GM19099 (cell line): ENCODE results near the gene STXBP4.

Source experiments
- POLR2A ChIP-seq: IDR thresholded peaks from 3 replicates; pipeline ENCODE4 v1.6.1; 2011; ENCODE audit warnings: low read depth; ENCODE audit not compliant: insufficient read length; ENCODE audit errors: extremely low read depth

The STXBP4 gene

GRCh38 chr17:55162556-55162946, 194.0 kb downstream of the STXBP4 start:
- TF ChIP-seq POLR2A = no peak

- TF ChIP-seq POLR2A = no peak
Measured at GRCh38 chr17:55163408-55163807, 194.8 kb downstream of the STXBP4 start.

DNA sequence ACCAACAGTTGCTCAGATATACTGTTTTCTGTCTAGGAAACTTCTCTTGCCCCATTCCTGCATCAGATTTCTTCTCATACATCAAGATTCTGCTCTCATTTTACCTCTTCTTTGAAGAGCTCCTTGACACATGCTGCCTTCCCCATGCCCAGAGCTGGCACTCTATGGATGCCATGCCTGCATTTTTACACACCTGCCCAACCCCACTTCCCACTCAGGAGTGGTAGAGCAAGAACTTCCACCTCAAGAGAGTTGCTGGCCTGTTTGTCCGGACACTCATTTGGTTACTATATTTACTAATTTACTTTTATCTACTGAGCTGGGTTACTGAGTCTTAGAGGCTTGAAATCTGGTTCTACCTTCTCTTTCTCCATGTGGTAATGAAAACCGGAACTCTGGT, 197.9 kb downstream of the STXBP4 start:
- no peak for TF ChIP-seq POLR2A

DNA sequence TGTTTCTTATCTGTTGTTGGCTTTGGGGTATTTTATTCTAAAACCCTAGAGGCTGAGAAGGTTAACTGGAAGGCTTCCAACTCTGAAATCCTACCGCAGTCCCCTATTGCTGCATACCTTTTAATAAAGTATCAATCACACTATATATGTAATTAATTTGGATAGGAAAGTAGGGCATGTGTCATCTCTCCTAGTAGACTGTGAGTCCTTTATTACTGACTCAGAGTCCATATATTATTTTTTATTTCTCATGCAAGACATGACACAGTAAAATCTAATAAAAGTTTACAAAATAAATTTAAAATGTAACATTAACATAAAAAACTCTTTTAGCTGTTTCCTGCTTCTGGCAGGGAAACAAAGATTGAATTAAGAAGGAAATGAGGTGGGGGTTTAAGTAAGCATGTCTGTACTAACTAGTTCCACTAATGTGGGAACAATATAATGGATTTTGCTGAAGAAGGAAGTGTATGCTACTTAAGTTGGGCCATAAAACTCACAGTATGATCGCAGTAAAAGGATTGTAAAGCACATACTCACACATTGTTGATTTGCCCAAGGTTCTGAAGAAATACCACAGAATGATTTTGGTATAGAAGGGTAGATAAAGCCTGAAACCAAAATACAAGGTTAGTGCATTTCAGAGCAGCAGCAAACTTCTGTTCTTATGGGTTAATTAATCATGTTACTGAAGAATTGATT, 198.6 kb downstream of the STXBP4 start:
- no peak for TF ChIP-seq POLR2A

DNA sequence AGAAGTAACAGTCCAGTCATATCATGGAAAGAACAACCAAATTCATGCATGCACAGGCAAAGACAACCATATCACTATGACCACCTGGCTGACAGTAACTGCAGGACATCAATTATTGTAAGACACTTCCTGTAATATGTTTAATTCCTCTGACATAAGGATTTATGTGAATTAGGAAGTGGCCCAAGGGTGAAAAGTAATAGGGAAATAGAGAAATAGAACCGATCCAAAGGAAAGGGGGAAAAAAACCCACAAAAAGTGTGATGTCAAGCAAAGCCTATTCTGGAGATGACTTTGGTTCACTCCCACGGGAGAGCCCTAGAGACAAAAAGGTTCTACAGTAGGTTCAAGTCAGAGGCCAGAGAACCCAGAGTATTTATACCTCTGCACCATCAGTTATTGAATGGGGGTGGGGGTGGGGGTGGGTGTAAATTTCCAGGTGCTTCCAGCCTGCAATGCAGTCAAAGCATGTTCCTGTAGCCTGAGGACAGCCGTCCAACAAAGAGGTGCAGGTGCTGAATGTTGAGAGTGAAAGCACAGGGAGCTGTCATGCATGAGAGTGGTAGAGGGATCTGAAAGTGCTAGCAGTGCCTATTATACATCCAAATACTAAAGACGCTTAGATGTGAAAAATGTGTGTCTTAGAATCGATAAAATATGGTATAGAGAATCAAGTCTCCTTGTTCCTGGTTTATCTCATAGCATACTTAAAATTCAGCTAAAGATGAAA, 200.6 kb downstream of the STXBP4 start:
- TF ChIP-seq POLR2A = no peak

GRCh38 chr17:55171634-55172328, 203.2 kb downstream of the STXBP4 start:
- TF ChIP-seq POLR2A = no peak

GRCh38 chr17:55172612-55173011, 204.0 kb downstream of the STXBP4 start:
- no peak for TF ChIP-seq POLR2A

DNA sequence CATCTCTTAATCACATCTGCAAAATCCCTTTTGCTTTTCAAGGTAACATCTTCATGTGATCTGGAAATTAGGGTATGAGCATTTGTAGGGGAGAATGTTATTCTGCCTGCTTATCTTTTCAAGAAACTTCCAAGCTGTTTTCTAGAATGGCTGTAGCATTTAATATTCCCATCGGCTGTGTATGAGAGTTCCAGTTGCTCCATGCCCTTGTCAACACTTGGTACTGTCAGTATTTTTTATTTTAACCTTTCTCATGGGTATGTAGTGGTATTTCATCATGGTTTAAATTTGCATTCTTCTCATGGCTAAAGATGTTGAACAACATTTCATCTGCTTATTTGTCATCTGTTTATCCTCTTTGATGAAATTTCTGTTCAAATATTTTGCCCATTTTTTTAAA, 205.6 kb downstream of the STXBP4 start:
- no peak for TF ChIP-seq POLR2A

DNA sequence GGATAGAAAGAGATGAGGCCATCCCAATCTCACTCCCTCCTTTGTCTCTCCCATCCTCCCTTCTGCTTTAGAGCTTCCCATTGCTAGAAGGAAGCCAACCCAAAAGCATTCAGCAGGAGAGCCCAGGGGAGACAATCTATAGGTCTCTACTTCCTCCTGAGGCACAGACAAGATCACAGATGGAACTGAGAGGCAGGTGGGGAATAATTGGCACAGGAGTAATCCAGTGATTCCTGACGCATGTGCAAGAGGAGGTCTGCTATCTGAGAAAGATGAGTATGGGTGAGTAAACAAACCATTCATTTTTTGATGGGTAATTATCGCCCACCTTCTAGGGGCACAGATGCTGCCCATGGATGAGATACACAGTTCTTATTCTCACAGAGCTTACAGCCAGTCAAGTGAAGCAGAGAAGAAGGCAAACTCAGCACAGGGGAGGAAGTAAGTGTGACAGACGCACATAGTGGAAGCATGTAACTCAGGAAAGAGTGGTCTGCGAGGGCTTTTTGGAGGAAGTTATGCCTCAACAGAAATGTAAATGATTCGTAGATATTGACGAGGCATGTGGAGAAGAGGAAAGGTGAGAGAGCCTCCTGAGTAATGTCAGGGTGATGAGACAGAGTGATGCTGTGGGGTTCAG, 207.3 kb downstream of the STXBP4 start:
- no peak for TF ChIP-seq POLR2A

DNA sequence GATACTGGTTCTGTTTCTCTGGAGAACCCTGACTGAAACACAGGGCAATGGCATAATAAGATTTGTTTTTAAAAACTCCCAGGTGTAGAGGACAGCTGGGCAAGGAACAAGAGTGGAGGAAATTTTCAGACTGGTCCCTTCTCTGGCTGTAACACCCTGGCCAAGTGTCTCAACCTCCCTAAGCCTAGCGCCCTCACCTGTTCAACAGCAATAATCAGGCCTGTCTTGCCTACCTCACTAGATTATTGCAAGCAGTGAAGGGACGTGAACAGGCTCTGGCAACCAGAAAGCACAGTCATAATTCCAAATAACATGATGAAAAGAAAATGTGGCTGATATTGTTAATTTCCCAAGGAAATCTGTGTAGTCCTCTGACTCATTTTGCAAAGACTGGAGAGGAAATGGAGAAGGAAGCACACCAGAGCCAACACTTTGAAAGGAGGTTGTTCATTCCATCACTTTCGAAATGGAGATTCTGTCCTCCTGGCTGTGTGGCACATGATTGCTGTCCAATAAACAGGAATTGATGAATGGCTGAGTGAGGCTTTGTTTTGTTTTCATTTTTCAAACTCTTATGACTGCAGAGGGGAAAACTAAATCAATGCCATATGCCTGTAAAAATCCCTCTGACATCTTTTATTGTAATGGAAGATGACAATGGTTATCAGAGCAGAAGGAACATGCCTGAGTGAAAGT, 208.7 kb downstream of the STXBP4 start:
- no peak for TF ChIP-seq POLR2A

GRCh38 chr17:55177855-55178217, 209.3 kb downstream of the STXBP4 start:
- TF ChIP-seq POLR2A = no peak

DNA sequence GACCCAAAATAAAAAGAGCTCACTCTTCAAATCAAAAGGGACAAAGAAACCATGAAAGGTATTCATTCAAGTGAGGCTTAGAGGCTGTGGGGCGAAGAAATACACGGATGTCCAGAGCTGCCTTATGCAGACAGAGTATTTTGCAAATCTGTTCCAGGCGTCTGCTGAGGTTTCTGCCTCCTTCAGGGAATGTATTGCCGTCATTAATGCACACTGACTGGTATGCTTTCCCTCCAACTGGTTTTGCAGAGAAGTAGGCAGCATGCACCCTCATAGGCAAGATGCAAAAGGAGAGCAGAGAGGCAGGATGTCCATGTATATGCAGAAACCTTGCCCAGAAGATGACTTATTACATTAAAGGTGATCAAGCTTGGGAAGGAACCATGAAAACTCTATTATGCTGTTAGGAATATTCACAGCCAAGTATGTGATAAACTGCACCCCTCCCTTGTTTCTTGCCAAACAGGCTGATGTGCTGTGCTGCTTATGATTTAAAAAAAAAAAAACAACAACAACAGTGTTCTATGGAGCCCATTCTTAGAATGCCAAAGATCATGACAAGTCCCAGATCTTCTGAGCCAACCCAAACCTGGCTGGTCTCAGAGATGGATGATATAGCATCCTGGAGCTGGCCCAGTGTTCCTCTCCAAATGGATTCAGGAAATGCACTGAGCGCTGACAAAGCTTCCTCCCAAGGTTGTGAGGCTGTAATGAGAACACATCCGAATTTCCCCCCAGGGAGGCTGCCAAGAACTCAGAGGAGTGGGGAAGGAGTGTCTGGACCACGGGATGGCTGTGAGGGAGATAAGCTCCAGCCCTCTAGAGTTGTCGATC, 218.6 kb downstream of the STXBP4 start:
- no peak for TF ChIP-seq POLR2A

GRCh38 chr17:55190748-55191147, 222.2 kb downstream of the STXBP4 start:
- no peak for TF ChIP-seq POLR2A
